ENCODE data around the gene GRK7.

GRK7 gene

DNA sequence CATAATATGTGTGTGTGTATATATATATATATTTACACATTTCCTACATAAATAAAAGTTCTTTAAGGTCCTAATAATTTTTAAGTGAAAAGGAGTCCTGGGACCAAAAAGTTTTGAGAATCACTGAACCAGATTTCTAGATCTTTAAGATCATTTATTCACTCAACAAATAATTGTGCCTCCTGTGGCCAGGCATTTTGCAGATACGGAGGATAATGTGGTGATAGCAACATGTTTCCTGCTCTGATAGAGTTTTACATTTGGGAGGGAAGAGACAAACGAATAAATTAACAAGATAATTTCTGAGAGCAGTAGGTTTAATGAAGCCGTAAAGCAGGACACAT lies 25.6 kb upstream of the GRK7 start:
- DNase-seq (ENCODE audit: low read depth) = no peak
- TF ChIP-seq, protein P1, sequence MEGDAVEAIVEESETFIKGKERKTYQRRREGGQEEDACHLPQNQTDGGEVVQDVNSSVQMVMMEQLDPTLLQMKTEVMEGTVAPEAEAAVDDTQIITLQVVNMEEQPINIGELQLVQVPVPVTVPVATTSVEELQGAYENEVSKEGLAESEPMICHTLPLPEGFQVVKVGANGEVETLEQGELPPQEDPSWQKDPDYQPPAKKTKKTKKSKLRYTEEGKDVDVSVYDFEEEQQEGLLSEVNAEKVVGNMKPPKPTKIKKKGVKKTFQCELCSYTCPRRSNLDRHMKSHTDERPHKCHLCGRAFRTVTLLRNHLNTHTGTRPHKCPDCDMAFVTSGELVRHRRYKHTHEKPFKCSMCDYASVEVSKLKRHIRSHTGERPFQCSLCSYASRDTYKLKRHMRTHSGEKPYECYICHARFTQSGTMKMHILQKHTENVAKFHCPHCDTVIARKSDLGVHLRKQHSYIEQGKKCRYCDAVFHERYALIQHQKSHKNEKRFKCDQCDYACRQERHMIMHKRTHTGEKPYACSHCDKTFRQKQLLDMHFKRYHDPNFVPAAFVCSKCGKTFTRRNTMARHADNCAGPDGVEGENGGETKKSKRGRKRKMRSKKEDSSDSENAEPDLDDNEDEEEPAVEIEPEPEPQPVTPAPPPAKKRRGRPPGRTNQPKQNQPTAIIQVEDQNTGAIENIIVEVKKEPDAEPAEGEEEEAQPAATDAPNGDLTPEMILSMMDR (IDR thresholded peaks at IDR 0.05; ENCODE audit: low read length, missing control alignments) = no peak
- peak overlapping the region; percentile 44 for H3K4me3 ChIP-seq (replicated peaks; ENCODE audit: low read depth, low read length)

DNA sequence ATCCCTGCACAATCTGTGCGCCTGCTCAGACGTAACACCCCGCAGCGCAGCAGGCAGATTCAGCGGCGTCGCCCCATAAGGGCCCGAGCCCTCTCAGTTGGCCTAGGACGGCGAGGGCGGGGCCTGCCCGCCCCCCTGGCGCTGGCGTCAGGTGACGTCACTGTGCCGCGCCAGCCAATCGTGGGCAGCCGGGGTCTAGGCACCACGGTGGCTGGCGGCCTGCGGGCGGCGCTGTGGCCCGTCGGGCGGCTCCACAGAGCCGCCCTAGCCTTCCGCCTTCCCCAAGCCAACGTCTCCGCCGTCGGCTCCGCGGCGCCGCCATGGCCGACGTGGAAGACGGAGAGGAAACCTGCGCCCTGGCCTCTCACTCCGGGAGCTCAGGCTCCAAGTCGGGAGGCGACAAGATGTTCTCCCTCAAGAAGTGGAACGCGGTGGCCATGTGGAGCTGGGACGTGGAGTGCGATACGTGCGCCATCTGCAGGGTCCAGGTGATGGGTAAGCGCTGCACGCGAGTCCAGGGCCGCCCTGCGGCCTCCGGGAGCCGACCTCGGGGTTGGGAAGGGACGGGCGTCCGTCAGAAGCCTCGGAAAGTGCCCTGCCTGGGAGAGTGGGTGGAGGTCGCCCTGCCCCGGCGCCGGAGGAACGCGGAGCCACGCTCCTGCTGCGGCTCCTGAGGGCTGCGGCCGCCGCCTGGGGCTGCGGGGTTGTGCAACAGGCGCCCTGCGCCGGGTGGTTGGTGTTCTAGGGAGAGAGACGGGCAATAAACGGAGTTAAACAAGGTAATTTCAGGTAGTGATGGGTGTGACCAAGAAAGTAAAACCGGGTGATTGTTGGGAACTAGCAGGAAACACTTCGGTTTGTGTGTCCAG lies 25.0 kb upstream of the GRK7 start, which contains the start of gene RNF7:
RNF7 (plus strand) TSS at position 277 of the 869 bp plus-strand sequence; CDS start at position 321, 44 bp downstream.
- DNase-seq (ENCODE audit: low read depth) = peak; percentile 96
- TF ChIP-seq, protein P1 (IDR thresholded peaks at IDR 0.05; ENCODE audit: low read length, missing control alignments) = peak; percentile 36
- peak within 1 kb of the TSS; percentile 100 for H3K4me3 ChIP-seq (replicated peaks; ENCODE audit: low read depth, low read length)

DNA sequence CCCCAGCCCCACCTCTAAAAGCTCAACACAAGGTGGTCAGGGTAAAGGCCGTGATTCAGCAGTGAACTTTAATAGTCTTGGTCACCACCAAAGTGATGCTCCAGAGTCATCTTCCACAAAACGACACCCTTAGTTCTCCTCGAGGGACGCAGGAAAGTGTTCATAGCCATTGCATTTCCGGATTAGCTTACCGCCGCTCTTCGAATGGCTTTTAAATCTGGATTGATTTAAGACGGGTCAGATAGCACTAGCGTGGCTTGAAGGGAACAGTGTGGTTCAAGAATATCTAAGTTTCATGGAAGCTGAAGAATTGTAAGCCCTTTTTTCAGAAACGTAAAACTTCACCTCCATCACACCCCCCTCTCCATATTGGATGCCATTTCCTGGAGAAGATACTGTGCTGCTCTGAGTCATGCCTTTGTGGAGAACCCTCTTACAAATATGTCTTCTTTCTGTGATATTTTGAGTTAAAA lies 24.3 kb upstream of the GRK7 start:
- peak; percentile 63 for DNase-seq (ENCODE audit: low read depth)

DNA sequence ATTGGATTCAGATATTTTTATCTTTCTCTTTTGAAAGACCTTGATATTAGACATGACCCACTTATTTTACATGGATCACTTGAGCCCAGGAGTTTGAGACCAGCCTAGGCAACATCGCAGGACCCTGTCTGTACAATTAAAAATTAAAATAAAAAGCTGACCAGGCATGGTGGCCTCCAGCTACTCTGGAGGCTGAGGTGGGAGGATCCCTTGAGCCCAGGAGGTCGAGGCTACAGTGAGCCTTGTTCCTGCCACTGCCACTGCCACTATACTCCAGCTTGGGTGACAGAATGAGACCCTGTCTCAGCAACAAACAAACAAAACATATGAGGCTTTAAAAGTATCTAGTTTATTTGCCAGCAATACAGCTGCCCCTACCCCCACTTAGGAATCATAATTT lies 23.5 kb upstream of the GRK7 start:
- DNase-seq (ENCODE audit: low read depth) = no peak
- H3K4me3 ChIP-seq (replicated peaks; ENCODE audit: low read depth, low read length) = peak overlapping the region; percentile 100
- TF ChIP-seq, protein P1 (IDR thresholded peaks at IDR 0.05; ENCODE audit: low read length, missing control alignments) = no peak

More for the DNA sequence above, 24.3 kb upstream of the GRK7 start:
- peak overlapping the region; percentile 100 for H3K4me3 ChIP-seq (replicated peaks; ENCODE audit: low read depth, low read length)
- TF ChIP-seq, protein P1 (IDR thresholded peaks at IDR 0.05; ENCODE audit: low read length, missing control alignments) = no peak

DNA sequence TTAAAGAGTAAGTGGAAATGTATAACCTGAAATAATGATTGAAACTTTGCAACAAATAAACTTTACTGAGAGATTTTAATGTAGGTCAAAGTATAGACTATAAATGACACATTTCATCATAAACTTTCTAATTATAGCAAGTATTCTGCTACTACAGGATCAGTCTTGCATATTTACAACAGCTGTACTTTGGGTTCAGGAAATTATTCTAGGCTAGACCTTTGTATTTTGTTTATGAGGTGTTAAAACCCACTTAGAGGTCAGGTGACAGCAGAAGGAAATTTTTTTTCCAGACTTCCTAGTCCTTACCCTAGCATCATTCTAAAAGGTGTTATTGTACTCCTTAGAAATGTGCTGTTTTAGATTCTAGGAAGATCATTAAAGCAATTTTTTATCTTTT lies 22.9 kb upstream of the GRK7 start:
- TF ChIP-seq, protein P1 (IDR thresholded peaks at IDR 0.05; ENCODE audit: low read length, missing control alignments) = no peak
- H3K4me3 ChIP-seq (replicated peaks; ENCODE audit: low read depth, low read length) = peak overlapping the region; percentile 100
- DNase-seq (ENCODE audit: low read depth) = no peak

DNA sequence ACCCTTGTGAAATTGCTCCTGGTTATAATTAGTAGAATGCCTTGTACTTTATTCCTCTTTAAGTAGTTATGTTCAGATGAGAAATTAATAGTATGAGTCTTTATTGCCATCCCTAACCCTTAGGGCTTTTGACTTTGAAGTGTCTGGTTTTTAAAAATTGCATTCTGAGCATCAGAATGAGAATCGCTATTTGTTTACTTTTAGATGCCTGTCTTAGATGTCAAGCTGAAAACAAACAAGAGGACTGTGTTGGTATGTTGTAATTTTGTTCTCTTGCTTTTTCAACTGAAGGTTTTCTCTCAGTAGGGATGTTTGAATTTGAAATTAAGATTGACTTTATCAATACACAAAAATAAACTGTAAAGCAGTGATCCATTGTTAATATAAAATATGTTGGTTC lies 19.9 kb upstream of the GRK7 start:
- DNase-seq (ENCODE audit: low read depth) = no peak
- H3K4me3 ChIP-seq (replicated peaks; ENCODE audit: low read depth, low read length) = no peak overlapping the region
- TF ChIP-seq, protein P1 (IDR thresholded peaks at IDR 0.05; ENCODE audit: low read length, missing control alignments) = no peak

All from fibroblast of pulmonary artery (primary cell).